HL-60 (cell line): Measurements from ENCODE around the gene FOXE3.

Experiments used
- GABPA ChIP-seq: IDR thresholded peaks from 2 replicates; pipeline ENCODE4 v1.6.1; 2012; ENCODE audit warnings: low read depth
- POLR2AphosphoS5 ChIP-seq: IDR thresholded peaks from 2 replicates; pipeline ENCODE4 v1.6.1; 2012; ENCODE audit warnings: low read depth
- SPI1 ChIP-seq: IDR thresholded peaks from 2 replicates; pipeline ENCODE4 v1.6.1; 2012; ENCODE audit warnings: low read depth, mild to moderate bottlenecking, borderline replicate concordance
- TF ChIP-seq, protein P1 (sequence below): IDR thresholded peaks from one replicate; pipeline ENCODE4 v1.5.1; 2011; ENCODE audit warnings: low read length, control low read depth, inconsistent platforms; ENCODE audit not compliant: insufficient read depth
- TF ChIP-seq, protein P2 (sequence below): IDR thresholded peaks from 2 replicates; pipeline ENCODE4 v1.6.1; 2012; ENCODE audit warnings: low read depth; ENCODE audit not compliant: insufficient replicate concordance

DNA sequence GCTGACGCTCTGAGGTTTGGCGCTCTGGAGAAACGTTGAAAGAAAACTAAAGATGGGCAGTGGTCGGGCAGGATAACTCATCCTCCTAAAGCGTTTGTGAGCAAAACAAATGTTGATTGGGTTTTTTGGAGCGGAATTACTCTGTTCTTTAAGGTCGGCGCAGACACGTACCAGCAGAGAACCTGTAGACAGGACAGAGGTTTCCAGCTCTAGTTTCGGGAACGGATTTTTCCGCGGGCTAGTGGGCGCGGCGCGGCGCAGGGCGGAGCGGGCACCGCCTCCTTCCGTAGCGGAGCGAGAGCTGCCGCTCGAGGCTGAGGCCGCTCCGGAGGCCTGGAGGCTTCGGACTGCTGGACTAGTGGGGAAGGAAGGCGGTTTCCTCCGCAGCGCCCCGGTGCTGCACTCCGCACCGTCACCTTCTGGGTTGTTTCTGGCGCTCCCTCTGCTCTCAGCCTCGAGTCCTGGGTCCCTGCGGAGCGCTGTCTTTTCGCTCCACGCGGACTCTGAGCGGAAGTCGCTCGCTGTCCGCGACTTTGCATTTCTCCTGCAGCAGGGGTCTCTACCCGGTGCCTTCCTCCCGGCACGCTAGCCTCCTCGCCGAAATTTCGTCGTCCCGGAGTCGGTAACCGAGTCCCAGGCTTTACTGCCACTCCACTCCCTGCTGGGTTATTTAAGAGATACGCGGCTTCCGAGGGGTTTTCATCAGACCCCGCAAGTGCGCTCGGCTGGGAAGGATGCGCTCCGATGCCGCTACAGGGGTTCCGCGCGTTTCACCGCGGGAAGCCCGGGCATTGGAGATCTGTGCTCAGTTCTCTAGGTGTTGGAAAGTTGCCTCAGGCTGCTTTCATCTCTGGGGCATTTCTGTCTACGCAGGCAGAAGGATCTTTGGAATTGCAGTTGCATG is 28.7 kb downstream of the FOXE3 start:
- TF ChIP-seq, protein P1, sequence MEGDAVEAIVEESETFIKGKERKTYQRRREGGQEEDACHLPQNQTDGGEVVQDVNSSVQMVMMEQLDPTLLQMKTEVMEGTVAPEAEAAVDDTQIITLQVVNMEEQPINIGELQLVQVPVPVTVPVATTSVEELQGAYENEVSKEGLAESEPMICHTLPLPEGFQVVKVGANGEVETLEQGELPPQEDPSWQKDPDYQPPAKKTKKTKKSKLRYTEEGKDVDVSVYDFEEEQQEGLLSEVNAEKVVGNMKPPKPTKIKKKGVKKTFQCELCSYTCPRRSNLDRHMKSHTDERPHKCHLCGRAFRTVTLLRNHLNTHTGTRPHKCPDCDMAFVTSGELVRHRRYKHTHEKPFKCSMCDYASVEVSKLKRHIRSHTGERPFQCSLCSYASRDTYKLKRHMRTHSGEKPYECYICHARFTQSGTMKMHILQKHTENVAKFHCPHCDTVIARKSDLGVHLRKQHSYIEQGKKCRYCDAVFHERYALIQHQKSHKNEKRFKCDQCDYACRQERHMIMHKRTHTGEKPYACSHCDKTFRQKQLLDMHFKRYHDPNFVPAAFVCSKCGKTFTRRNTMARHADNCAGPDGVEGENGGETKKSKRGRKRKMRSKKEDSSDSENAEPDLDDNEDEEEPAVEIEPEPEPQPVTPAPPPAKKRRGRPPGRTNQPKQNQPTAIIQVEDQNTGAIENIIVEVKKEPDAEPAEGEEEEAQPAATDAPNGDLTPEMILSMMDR: no peak
- TF ChIP-seq, protein P2, sequence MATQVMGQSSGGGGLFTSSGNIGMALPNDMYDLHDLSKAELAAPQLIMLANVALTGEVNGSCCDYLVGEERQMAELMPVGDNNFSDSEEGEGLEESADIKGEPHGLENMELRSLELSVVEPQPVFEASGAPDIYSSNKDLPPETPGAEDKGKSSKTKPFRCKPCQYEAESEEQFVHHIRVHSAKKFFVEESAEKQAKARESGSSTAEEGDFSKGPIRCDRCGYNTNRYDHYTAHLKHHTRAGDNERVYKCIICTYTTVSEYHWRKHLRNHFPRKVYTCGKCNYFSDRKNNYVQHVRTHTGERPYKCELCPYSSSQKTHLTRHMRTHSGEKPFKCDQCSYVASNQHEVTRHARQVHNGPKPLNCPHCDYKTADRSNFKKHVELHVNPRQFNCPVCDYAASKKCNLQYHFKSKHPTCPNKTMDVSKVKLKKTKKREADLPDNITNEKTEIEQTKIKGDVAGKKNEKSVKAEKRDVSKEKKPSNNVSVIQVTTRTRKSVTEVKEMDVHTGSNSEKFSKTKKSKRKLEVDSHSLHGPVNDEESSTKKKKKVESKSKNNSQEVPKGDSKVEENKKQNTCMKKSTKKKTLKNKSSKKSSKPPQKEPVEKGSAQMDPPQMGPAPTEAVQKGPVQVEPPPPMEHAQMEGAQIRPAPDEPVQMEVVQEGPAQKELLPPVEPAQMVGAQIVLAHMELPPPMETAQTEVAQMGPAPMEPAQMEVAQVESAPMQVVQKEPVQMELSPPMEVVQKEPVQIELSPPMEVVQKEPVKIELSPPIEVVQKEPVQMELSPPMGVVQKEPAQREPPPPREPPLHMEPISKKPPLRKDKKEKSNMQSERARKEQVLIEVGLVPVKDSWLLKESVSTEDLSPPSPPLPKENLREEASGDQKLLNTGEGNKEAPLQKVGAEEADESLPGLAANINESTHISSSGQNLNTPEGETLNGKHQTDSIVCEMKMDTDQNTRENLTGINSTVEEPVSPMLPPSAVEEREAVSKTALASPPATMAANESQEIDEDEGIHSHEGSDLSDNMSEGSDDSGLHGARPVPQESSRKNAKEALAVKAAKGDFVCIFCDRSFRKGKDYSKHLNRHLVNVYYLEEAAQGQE: no peak
- TF ChIP-seq GABPA (no peak), POLR2AphosphoS5 (no peak), SPI1 (no peak)
